Measurements from ENCODE around the gene IQSEC3.

IQSEC3 gene

DNA sequence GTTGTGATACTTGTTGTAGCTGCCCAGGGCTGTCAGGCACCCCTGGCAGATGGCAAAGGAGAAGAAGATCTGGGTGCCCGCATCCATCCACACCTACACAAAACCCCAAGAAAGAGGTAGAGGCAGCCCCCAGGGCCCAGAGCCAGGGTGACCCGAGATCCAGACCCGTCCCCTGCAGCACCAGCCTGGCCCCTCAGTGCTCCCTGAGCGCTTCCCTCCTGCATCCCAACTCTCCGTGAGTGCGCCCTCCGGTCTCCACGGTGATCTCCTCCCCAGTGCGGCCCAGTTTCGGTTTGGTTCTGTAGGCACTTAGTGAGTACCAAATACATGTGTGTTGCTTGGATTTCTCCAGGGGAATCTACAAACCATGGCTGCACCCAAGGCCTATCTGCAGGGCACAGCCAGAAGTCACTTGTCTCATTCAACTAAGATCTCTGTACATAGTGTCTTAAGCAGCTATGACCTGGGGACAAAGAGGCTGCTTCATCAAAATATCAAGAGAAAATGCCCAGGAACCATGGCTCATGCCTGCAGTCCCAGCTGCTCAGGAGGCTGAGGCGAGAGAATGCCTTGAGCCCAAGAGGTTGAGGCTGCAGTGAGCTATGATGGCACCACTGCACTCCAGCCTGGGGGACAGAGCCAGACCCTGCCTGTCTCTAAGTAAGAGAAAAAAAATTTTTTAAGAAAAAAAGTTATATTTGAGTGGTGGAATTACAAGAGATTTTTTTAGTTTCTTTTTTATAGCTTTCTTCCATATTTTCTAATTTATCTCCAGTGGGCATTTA, 131.5 kb downstream of the IQSEC3 start:
- no peak for DNase-seq (ENCODE audit: low spot score)

DNA sequence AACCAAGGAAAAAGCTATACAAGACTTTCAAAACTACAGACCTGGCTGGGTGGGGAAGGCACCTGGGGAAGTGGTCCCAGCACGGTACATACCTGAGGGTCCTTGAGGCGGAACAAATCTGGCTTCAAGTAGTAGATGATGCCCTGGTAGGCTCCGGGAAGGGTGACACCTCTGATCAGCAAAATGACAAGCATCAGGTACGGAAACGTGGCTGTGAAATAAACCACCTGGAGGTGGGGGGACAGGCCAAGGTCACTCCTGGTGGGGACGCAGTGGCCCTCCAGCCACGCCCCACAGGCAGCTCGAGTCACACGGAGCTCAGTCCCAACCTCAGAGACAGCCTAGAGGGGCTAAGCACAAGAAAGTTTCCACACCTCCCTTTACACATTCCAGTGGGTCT, 132.1 kb downstream of the IQSEC3 start:
- no peak for DNase-seq (ENCODE audit: low spot score)

DNA sequence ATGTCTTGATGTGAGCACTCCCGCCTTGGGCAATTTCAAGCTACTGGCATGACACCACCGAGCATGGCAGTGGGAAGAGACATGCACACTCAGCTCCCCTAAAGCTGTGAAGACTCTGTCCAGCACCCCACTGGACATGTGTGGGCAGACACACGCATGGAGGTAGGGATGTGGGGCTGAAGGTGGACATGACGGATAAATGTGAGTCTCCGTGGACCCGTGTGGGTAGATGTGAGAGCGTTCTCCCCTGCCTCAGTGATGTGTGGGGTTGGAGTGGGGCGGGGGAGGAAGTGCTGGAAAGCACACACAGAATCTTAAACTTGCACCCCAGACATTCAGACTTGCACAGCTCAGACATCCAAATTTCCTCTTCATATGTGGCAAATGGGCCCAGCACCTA, 134.8 kb downstream of the IQSEC3 start:
- DNase-seq (ENCODE audit: low spot score), result no peak

DNA sequence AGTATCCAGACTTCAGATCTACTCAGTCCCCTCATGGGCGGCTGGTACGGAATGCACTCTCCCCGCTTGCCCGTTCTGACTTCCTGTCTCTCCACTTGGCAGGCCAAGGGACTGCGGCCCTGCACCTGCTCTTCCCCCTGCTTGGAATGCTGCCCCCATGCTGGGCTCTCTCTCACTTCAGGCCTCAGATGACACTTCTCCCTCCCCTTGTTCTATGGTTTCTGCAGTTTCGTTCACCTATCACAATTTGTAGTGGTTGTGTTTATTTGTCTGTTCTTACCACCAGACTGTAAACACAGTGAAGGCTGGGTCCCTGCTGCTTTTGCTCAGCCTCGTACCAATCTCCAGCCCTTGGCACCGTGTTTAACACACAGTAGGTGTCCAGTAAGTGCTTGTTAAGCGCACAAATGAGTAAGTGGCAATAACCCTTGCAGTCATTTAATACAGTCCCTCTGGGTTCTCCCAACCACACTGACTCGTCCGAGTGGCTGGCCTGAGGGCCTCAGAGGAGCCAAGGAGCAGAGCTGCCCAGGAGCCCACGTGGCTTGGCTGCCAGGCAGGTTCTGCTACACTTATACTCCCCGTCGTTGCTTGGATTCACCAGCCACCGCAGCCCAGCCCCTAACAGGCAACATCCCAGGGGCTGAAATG, 135.6 kb downstream of the IQSEC3 start:
- DNase-seq (ENCODE audit: low spot score), result no peak

DNA sequence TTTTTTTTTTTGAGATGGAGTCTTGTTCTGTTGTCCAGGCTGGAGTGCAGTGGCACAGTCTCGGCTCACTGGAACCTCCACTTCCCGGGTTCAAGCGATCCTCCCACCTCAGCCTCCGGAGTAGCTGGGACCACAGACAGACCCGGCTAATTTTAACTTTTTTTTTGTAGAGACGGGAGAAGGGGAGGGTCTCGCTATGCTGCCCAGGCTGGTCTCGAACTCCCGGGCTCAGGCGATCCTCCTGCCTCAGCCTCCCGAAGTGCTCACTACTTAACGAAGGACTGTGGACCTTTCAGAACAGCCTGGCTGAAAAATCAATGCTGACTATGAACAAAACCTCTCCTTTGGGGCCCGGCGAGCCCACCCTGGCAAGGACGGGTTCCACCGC, 136.5 kb downstream of the IQSEC3 start:
- no peak for DNase-seq (ENCODE audit: low spot score)

DNA sequence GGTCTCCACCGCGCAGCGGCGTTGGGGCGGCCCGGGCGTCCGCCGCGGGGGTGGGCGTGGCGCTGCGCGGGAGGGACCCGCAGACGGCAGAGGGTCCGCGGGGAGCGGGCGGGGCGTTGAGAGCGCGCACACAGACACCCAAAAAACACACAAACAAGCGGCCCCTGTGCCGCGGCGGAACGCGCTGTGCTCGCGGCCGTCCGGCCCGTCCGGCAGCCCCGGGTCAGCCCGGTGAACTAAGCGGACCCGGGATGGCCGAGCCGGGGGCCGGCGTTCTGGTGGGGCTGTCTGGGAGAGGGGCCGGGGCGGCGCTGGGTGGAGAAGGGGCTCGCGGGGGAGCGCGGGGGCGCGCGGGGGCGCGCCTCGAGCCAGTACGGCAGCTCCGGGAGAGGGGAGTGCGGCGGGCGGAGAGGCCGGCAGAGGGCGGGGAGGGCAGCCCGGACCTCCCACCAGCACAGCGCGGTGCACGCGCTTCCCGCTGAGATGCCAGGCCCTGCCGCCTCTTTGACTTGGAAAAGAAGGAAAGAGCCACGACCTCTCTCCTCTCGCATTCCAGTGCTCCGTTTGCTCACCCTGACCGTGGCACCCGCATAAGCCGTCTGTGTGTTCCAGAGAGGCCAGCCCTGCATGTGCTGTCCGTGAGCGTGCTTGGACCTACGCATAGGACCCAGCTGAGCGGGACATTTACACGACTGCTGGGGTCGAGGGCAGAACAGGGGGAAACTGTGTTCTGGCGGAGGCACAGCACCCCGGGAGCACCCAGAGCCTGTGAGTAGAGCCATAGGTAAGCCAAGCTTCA, 137.1 kb downstream of the IQSEC3 start:
- DNase-seq (ENCODE audit: low spot score), result no peak

DNA sequence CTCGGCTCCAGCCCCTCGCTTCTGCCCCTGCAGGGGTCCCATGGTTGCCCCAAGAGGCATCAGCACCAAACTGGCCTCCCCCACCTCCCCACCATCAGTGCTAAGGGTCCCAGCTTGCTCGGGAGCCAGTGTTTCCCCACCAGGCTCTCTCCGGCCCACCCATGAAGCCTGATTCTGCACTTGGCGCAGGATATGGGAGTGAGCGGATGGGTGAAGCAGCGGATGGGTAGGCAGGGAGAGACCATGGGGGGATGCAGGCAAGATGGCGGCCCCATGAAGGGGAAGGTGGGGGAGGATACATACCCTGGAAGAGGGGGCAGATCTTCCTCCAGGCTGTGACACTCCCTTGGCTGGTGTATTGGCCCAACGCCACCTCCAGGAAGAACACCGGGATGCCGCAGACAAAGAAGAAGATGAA, 137.7 kb downstream of the IQSEC3 start:
- no peak for DNase-seq (ENCODE audit: low spot score)

DNA sequence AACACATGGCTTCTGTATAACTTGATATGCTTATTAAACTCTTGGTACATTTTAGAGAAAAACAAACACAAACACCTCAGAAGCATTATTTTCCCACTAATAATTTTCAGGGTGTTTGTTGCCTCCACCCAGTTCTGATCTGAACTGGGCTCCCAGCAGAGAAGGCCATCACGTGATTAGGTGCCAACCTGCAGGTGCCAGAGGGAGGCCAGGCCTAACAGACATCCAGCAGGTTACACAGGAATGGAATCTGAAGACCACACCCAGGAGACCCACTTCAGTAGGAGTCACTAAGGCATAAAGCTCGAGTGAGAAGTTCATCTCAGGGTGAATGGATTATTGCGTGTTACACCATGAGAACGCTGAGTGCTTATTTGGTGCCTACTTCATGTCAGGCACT, 138.5 kb downstream of the IQSEC3 start:
- DNase-seq (ENCODE audit: low spot score), result no peak

DNA sequence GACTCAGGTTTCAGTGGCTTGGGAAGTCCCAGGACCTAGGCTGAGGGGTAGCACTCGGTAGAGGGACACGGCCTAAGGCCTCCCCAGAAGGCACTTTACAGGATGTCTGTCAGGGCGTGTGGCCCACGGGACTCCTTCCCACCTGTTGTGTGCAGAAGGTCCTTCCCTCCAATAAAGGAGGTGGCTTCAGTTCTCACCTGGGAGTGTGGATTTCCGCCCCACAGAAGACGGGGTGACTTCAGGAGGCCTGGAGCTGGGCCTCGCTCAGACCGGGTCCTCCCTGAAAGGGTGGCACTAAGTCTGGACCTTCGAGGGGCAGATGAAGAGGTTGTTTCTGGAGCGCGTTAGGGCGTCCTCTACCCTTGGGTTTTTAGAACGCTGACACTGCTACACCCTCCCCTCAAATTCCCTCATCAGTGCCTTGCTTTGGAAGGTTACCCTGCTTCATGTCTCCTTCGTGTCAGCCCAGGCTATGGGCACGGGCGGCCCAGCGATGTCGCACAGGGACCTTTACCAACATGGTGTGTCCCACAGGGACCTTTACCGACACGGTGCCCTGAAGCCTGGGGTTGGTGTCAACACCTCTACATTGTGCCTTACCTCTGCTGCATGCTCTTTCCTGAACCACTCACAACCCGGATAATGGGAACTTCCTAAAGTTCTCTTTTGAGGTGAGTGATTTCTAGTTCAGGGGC, 140.3 kb downstream of the IQSEC3 start:
- DNase-seq (ENCODE audit: low spot score), result no peak

DNA sequence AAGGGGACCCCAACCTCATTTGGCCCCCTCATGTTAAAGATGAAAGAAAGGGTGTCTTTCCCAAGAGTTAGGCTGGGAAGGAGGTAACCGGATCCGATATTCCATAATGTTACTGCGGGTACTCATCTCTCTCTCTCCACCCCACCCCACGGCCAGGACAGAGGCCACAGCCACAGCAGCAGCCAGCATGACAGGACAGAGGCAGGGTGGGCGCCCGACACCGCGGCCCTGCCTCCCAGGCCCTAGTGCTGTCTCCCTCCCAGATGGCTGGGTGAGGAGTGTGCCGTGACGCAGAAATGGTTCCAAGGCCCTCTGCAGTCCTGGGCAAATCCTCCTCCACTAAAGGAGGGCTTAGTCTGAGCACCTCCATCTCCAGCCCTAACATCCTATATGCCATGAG, 141.2 kb downstream of the IQSEC3 start:
- no peak for DNase-seq (ENCODE audit: low spot score)

DNA sequence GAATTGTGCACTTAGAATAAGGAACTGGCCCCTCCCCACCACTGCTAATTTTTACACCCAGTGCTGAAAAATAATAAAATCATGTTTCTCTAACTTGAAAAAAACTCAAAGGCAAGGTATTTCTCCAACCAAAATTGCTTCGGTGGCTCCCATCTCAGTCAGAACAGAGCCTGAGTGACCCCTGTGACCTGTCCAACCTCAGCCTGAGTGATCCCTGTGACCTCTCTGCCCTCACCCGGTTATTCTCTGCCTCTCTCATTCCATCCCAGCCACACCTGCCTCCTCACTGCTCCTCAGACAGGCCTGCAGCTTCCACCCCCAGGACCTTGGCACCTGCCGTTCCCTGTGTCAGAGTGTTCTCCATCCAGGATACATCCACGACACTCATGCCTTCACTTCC, 142.2 kb downstream of the IQSEC3 start:
- no peak for DNase-seq (ENCODE audit: low spot score)

DNA sequence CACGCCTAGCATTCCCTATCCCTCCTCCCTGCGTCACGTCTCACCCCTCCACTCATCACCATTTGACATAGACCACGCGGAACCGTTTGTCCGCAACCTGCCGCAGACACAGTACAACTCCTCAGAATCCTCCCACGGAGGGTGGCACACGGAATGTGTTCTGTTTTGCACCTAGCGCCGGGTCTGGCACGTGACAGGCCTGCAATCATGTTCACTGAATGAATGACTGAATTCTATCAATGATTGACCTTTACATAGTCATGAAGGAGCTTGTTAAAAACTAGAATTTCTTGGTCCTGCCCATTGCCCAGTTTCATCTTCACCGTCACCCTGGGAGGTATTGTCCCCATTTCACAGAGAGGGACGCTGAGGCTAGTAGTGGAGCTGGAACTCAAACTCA, 142.7 kb downstream of the IQSEC3 start:
- DNase-seq (ENCODE audit: low spot score), result no peak

DNA sequence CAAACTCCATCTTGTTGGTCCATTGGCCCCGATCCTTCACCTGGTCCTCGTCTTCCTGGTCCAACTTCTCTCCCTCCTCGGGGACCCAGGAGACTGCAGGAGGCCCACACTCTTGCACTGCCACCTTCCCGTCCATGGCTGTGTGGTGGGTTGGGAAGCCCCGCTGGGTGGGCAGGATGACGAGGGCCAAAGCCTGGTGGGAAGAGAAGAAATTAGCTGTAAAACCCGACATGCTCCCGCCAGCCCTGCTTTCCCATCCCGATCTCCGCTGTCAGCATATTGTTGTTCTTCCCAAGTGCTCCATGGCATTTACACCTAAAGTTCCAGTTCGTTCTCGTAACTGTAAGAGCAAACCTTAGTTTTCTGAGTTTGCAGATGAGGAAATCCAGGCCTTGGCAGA, 143.3 kb downstream of the IQSEC3 start:
- no peak for DNase-seq (ENCODE audit: low spot score)

DNA sequence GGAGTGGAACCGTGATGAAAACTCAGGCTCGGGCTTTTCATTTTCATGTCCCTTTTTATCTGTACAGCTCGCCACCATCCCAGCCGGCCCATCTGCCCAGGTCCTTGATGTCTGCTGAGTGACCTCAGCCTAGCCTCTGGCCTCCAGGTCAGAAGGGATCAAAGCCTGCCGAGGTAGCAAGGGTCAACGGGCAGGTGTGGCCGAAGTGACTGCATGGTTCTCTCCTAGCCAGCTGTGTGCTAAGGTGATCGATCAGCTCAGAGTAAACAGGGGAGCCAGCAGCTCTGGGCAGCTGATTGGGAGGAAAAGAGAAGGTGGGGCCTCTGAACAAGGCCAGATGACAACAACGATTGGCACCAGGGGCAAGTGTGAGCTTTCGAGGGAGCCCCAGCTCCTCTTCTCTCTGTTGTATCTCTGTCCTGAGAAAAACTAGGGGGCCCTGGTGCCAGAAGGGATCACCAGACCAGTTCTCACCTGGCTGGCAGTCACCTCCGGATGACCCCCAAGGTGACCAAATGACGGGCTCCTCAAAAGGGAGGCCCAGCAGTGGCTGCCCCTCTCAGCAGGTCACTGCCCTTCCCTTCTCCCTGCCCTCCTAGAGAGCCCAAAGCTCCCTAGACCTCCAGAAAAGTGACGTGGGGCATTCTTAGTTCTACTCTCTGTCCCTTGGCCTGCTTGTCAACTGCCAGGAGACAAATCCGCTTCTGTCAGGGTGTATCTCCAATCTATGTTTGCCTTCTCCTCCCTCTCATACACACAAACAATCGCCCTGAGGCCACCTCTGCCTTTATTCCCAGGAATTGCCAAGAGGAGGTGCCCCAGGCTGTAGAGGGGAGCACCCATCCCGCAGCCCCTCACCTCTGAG, 143.9 kb downstream of the IQSEC3 start:
- no peak for DNase-seq (ENCODE audit: low spot score)

DNA sequence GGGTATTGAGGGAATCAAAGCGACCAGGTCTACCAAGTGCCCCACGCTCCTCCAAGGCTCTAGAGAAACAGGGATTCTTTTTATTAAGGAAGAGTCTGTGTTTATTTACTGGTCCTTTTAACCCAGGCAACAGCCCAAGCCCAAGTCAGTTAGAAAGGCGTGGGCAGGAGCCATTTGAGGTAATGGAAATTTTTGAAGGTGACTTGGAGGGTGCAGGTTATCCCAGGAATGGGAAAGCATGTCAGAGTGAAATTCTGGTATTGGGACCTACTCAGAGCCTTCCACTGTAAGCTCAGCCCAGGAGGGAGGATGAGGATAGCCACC, 144.5 kb downstream of the IQSEC3 start:
- DNase-seq (ENCODE audit: low spot score), result no peak

DNA sequence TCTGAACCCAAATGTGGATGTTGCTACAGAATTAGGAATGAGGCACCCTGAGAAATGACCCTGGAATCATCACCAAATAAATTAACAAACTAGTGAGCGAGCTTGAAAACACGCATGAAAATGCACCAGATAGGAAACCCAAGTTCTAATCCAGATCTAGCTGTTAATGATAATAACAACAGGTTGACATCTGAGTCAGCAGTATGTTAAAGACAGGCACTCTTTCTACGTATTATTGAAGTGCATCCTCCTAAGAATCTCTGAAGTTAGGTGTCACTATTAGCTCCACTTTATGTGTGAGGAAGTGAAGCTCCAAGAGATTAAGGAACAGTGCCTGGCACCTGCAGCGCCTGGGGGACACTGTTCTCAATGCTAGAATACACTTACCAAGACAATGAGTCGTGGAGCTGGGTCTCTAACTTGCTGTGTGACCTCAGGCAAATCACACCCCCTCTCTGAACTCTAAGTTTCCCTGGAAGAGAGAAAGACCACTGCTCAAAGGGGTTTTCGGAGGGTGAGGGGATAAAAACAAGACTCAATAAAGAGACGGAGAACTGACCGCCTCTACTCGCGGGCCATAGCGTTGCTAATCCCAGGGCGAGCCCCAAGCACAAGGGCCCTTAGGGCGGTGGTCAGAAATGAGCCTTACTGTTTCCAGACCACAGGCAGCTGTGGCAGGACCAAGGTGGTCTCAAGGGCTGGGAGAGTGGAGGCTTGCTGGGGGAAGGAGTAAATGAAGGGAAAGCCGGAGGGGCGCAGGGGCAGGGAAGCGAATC, 145.3 kb downstream of the IQSEC3 start:
- DNase-seq (ENCODE audit: low spot score), result no peak

DNA sequence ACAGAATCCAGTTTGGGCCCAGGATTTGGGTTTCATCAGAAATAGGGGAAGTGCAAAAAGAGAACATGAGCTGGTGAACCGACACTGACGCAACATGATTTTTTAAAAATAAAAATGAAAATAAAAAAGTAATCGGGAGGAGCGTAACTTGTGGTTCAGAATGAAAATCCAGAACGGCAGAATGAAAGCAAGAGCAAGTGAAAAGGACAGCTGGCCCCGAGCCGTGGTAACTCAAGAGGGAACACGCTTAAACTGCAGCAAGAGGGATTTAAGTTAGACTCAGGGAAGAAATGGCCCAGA, 145.8 kb downstream of the IQSEC3 start:
- no peak for DNase-seq (ENCODE audit: low spot score)

DNA sequence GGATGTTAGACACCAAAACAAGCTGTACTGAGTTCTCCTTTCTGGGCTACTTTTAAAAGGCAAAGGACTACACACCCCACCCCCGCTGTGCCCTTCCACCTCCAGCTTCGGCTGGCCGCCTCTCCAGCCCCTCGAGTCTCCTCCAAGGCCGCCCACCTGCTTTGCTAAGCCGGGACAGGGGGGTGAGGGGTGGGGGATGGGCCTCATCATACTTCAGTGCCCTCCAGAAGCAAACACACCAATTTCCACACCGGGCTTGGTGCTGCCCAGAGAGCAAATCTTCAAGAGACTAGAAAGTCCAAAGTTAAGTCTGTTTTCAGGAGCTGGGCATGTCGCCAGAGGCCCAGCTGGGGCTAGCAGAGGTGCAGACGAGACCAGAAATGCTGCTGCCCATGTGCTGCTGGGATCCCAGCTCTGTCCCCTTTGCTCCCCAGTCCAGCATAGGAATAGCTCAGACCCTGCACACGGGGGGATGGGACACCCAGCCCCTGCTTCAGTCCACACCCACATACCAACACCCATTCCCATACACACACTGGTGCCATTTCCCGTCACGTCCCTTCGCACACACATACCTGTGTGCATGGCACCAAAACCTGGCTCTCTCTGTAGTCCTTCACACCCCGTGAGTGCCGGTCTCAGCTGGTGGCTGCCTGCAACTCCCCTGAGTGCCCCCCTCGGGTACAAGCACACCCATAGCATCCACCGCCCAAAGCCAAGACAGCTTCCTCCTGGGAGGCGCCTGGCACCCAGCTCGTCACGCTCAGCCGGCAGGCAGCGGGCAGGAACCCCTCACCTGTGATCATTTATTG, 146.4 kb downstream of the IQSEC3 start:
- no peak for DNase-seq (ENCODE audit: low spot score)

DNA sequence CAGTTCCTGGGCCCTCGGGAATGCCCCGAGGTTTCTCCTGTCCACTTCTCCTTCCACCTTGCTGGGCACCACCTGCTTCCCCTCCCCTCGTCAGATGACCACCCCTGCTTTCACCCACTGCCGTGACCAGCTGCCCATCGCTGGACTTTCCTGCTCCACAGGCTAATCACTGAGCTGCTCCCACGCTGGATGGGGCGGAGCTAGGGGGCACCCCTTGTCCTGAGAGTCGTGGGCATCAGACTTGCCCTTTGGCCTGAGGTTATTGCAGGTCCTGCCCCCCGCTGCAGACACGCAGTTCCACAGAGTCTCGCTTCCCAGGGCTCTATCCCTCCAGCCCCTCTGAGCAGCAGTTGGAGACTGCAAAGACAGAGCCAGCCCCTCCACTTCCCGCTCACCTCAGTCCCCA, 147.0 kb downstream of the IQSEC3 start:
- no peak for DNase-seq (ENCODE audit: low spot score)
